ENCODE data around the gene ZBTB2. TPM values are rescaled to one million over a fixed set of nuclear protein-coding genes. Genes with fewer than 3 reads are reported as not detected.
"Not testable (repeated sequence)": the region's sequence is repeated elsewhere in the genome, so short reads cannot be mapped to it uniquely, and the experiment has no call there.

ZBTB2 gene
- polyA plus RNA-seq, 1 experiment = 22.3 TPM

DNA sequence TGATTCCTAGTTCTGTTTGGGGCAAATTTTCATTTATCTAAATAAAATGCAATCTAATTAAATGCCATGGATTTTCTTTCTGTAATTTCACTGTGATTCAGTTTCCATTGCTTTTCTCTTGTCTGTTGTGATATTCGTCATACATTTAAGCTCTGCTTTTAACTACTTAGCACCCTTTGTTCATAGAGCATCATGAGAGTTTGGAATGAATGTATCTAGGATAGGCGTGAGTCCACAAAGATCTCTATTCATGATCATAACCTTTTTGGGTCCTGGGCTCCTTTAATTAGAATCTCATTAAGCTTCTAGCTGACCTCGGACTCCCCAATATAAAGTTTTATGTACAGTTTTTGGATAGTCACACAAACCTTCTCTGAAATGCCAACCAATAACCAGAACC is 32.9 kb downstream of the ZBTB2 start:
- Histone ChIP-seq H3K27me3 (ENCODE audit: control insufficient read depth, insufficient read depth, low read length) (no peaks in the 10 kb centered on the region), H3K27ac (ENCODE audit: low read depth, low read length) (no peak overlapping the region), H3K9me3 (ENCODE audit: control insufficient read depth, insufficient read depth, low read length) (no peaks in the 10 kb centered on the region), H3K4me3 (ENCODE audit: low read depth, low read length) (no peak overlapping the region)
- DNase-seq (ENCODE audit: low read depth, low spot score) = no peak
- ChIA-PET POLR2A (no interaction called here), CTCF (interaction anchor here (0.5 to 1.2 kb wide), 9 partner anchors 8 to 541 kb away, joined by 3 to 5 read pairs (median 3); no protein-coding TSS in a partner anchor)
- TF ChIP-seq, protein P1, sequence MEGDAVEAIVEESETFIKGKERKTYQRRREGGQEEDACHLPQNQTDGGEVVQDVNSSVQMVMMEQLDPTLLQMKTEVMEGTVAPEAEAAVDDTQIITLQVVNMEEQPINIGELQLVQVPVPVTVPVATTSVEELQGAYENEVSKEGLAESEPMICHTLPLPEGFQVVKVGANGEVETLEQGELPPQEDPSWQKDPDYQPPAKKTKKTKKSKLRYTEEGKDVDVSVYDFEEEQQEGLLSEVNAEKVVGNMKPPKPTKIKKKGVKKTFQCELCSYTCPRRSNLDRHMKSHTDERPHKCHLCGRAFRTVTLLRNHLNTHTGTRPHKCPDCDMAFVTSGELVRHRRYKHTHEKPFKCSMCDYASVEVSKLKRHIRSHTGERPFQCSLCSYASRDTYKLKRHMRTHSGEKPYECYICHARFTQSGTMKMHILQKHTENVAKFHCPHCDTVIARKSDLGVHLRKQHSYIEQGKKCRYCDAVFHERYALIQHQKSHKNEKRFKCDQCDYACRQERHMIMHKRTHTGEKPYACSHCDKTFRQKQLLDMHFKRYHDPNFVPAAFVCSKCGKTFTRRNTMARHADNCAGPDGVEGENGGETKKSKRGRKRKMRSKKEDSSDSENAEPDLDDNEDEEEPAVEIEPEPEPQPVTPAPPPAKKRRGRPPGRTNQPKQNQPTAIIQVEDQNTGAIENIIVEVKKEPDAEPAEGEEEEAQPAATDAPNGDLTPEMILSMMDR (IDR thresholded peaks at IDR 0.05; ENCODE audit: low read depth, low read length) = no peak

DNA sequence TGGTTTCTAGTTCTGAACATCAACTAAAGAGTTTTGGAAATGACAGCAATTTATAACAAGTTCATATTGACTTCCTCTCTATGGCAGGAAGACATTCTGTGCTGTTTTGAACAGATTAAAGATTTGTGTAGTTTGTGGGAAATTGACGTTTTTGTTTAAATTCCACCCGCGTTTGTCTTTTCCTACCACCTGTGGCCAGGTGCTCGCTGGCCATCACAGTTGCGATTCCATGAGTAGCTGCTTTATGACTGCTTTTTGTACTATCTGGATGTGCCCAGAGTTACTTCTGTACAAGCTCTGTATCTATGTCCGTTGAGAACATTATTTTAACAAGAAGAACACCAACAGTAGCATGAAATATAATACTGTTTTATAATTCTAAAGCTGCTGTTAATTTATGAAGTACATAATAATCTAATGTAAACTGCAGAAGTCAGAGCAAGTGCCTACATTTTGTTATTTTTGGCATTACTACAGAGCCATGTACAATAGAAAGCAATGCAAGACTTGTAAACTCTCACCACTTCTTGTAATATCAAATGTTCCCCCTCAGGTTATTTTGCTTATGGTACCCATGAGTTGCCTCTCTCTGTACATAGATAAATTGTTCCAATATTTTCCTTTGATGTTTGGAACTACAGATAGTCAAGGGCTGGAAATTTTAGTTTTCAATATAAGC is 33.5 kb downstream of the ZBTB2 start:
- H3K27me3 ChIP-seq (ENCODE audit: control insufficient read depth, insufficient read depth, low read length) = no peaks in the 10 kb centered on the region
- H3K4me3 ChIP-seq (ENCODE audit: low read depth, low read length) = no peak overlapping the region
- ChIA-PET POLR2A (interaction anchor here (0.6 kb wide), 1 partner anchor 26 kb away, joined by 3 read pairs; no protein-coding TSS in a partner anchor), CTCF (interaction anchor here (0.6 to 1.7 kb wide), 12 partner anchors 8 to 540 kb away, joined by 3 to 8 read pairs (median 3); no protein-coding TSS in a partner anchor)
- no peak overlapping the region for H3K27ac ChIP-seq (ENCODE audit: low read depth, low read length)
- no peaks in the 10 kb centered on the region for H3K9me3 ChIP-seq (ENCODE audit: control insufficient read depth, insufficient read depth, low read length)
- DNase-seq (ENCODE audit: low read depth, low spot score) = no peak
- TF ChIP-seq, protein P1 (IDR thresholded peaks at IDR 0.05; ENCODE audit: low read depth, low read length) = no peak

DNA sequence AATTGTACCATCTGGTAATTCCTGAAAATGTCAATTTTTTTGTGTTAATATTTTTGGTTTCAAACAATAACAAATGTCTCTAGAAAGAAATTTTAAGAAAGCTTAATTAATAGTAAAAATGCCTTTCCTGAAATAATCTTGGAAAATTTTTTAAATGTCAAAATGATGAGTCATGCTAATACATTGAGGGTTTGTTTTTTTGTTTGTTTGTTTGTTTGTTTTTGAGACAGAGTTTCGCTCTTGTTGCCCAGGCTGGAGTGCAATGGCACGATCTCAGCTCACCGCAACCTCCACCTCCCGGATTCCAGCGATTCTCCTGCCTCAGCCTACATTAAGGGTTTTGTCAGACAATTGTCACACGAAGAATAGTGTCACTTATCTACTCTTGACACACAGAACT is 34.4 kb downstream of the ZBTB2 start:
- H3K9me3 ChIP-seq (ENCODE audit: control insufficient read depth, insufficient read depth, low read length); H3K27ac ChIP-seq (ENCODE audit: low read depth, low read length); POLR2A ChIA-PET; H3K4me3 ChIP-seq (ENCODE audit: low read depth, low read length); DNase-seq (ENCODE audit: low read depth, low spot score); H3K27me3 ChIP-seq (ENCODE audit: control insufficient read depth, insufficient read depth, low read length): not testable (repeated sequence)
- CTCF ChIA-PET = interaction anchor here (0.6 to 1.7 kb wide), 5 partner anchors 15 to 476 kb away, joined by 3 to 8 read pairs (median 4); no protein-coding TSS in a partner anchor

DNA sequence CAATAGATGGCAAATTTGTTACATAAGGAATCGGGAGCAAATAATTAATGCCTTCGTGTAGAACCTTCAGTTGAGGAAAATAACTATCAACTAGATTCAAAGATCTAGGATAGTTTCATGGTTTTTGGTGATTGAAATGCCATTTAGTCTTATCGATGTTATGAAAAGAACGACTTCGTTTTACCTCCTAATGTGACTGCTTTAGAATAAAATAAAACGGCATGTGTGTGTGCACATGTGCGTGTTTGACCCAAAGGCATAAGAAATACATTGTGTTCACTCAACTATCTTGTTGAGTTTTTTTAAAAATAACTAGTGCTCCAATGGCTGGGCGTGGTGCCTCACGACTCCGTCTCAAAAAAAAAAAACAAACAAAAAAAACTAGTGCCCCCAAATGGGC is 37.6 kb downstream of the ZBTB2 start:
- Histone ChIP-seq H3K27me3 (ENCODE audit: control insufficient read depth, insufficient read depth, low read length) (no peaks in the 10 kb centered on the region), H3K9me3 (ENCODE audit: control insufficient read depth, insufficient read depth, low read length) (no peaks in the 10 kb centered on the region), H3K4me3 (ENCODE audit: low read depth, low read length) (no peak overlapping the region), H3K27ac (ENCODE audit: low read depth, low read length) (no peak overlapping the region)
- POLR2A ChIA-PET = no interaction called here
- TF ChIP-seq, protein P1 (IDR thresholded peaks at IDR 0.05; ENCODE audit: low read depth, low read length) = no peak
- DNase-seq (ENCODE audit: low read depth, low spot score) = no peak
- CTCF ChIA-PET = interaction anchor here (0.7 to 1.1 kb wide), 2 partner anchors 17 to 19 kb away, joined by 3 to 4 read pairs; no protein-coding TSS in a partner anchor

DNA sequence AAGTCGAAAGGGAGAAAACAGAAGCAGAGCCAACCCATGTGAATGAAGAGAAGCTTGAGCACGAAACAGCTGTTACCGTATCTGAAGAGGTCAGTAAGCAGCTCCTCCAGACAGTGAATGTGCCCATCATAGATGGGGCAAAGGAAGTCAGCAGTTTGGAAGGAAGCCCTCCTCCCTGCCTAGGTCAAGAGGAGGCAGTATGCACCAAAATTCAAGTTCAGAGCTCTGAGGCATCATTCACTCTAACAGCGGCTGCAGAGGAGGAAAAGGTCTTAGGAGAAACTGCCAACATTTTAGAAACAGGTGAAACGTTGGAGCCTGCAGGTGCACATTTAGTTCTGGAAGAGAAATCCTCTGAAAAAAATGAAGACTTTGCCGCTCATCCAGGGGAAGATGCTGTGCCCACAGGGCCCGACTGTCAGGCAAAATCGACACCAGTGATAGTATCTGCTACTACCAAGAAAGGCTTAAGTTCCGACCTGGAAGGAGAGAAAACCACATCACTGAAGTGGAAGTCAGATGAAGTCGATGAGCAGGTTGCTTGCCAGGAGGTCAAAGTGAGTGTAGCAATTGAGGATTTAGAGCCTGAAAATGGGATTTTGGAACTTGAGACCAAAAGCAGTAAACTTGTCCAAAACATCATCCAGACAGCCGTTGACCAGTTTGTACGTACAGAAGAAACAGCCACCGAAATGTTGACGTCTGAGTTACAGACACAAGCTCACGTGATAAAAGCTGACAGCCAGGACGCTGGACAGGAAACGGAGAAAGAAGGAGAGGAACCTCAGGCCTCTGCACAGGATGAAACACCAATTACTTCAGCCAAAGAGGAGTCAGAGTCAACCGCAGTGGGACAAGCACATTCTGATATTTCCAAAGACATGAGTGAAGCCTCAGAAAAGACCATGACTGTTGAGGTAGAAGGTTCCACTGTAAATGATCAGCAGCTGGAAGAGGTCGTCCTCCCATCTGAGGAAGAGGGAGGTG is 38.7 kb downstream of the ZBTB2 start:
- Histone ChIP-seq H3K9me3 (ENCODE audit: control insufficient read depth, insufficient read depth, low read length) (no peaks in the 10 kb centered on the region), H3K27ac (ENCODE audit: low read depth, low read length) (no peak overlapping the region), H3K27me3 (ENCODE audit: control insufficient read depth, insufficient read depth, low read length) (no peaks in the 10 kb centered on the region), H3K4me3 (ENCODE audit: low read depth, low read length) (no peak overlapping the region)
- DNase-seq (ENCODE audit: low read depth, low spot score) = no peak
- TF ChIP-seq, protein P1 (IDR thresholded peaks at IDR 0.05; ENCODE audit: low read depth, low read length) = no peak
- ChIA-PET POLR2A (no interaction called here), CTCF (interaction anchor here (0.6 kb wide), 1 partner anchor 25 kb away, joined by 6 read pairs; no protein-coding TSS in a partner anchor)

Data from AG04450 (cell line).